Measurements from ENCODE around the gene TPRA1. TPM values are rescaled to one million over a fixed set of nuclear protein-coding genes. Genes with fewer than 3 reads are reported as not detected.

The TPRA1 gene
- total RNA-seq, 4 donors from 2014 or later, result 36.2 to 47.5 (median 43.2) TPM

GRCh38 chr3:127560051-127560787, 30.3 kb downstream of the TPRA1 start:
- DNase-seq, result no peak
- TF ChIP-seq CTCF (IDR thresholded peaks at IDR 0.05) (no peak), POLR2A (IDR thresholded peaks at IDR 0.05) (no peak)
- Histone ChIP-seq H3K36me3 (no peaks in the 10 kb centered on the region), H3K27ac (no peak overlapping the region), H3K27me3 (no peaks in the 10 kb centered on the region), H3K9me3 (no peaks in the 10 kb centered on the region), H3K4me3 (replicated peaks in 1 of 3) (no peak overlapping the region), H3K4me1 (no peaks in the 10 kb centered on the region)
- intact Hi-C loops (cut with DNase I), result no loop called here
- 71 to 82% methylated on average over 3 of the region's 3 CpGs for WGBS, 2 donors

GRCh38 chr3:127556565-127556964, 34.0 kb downstream of the TPRA1 start:
- no peak overlapping the region for H3K4me3 ChIP-seq (replicated peaks in 1 of 3)
- no peaks in the 10 kb centered on the region for H3K27me3 ChIP-seq
- H3K27ac ChIP-seq, result no peak overlapping the region
- DNase-seq, result no peak
- intact Hi-C loops (cut with DNase I), result no loop called here
- no peaks in the 10 kb centered on the region for H3K4me1 ChIP-seq
- H3K9me3 ChIP-seq, result no peaks in the 10 kb centered on the region
- 62 to 66% methylated on average over 6 of the region's 6 CpGs for WGBS, 2 donors
- no peaks in the 10 kb centered on the region for H3K36me3 ChIP-seq
- no peak for TF ChIP-seq POLR2A (IDR thresholded peaks at IDR 0.05)
- no peak for TF ChIP-seq CTCF (IDR thresholded peaks at IDR 0.05)

GRCh38 chr3:127555108-127555507, 35.4 kb downstream of the TPRA1 start:
- no peak for DNase-seq
- Histone ChIP-seq H3K4me1 (no peaks in the 10 kb centered on the region), H3K9me3 (no peaks in the 10 kb centered on the region), H3K36me3 (no peaks in the 10 kb centered on the region), H3K27ac (no peak overlapping the region), H3K4me3 (replicated peaks in 1 of 3) (no peak overlapping the region), H3K27me3 (no peaks in the 10 kb centered on the region)
- 63 to 79% methylated on average over 3 to 4 of the region's 4 CpGs for WGBS, 2 donors
- TF ChIP-seq POLR2A (IDR thresholded peaks at IDR 0.05), result no peak
- TF ChIP-seq CTCF (IDR thresholded peaks at IDR 0.05), result no peak
- intact Hi-C loops (cut with DNase I), result no loop called here

- Histone ChIP-seq H3K36me3 (no peaks in the 10 kb centered on the region), H3K4me3 (replicated peaks in 1 of 3) (no peak overlapping the region), H3K4me1 (peaks cover 4 to 5% of the 10 kb centered on the region in 2 donors), H3K9me3 (no peaks in the 10 kb centered on the region), H3K27me3 (no peaks in the 10 kb centered on the region), H3K27ac (no peak overlapping the region)
- DNase-seq, result no peak
- TF ChIP-seq CTCF (IDR thresholded peaks at IDR 0.05) (no peak), POLR2A (IDR thresholded peaks at IDR 0.05) (no peak)
- 24 to 38% methylated on average over 1 of the region's 1 CpG for WGBS, 2 donors
- intact Hi-C loops (cut with DNase I), result no loop called here
These were observed 38.5 kb downstream of the TPRA1 start for GRCh38 chr3:127552038-127552437.

GRCh38 chr3:127551178-127551577, 39.4 kb downstream of the TPRA1 start:
- intact Hi-C loops (cut with DNase I), result no loop called here
- 89 to 95% methylated on average over 4 of the region's 7 CpGs for WGBS, 2 donors

More at GRCh38 chr3:127551178-127551577, 39.4 kb downstream of the TPRA1 start:
- Histone ChIP-seq H3K27me3 (no peaks in the 10 kb centered on the region), H3K9me3 (no peaks in the 10 kb centered on the region), H3K4me3 (replicated peaks in 1 of 3) (no peak overlapping the region), H3K36me3 (no peaks in the 10 kb centered on the region), H3K4me1 (peaks cover 4 to 6% of the 10 kb centered on the region in 2 donors), H3K27ac (no peak overlapping the region)
- DNase-seq, result no peak
- TF ChIP-seq CTCF (IDR thresholded peaks at IDR 0.05), result no peak
- no peak for TF ChIP-seq POLR2A (IDR thresholded peaks at IDR 0.05)

All from thyroid gland (tissue), 4 donors.